HG02610 (cell line): ENCODE measurements around the gene OR4S1.
"Not testable (repeated sequence)": the region's sequence is repeated elsewhere in the genome, so short reads cannot be mapped to it uniquely, and the experiment has no call there.

Experiments used
- ATAC-seq: cut with Tn5 transposase; IDR thresholded peaks from one replicate; pipeline ENCODE4 v1.9.1; 2021; ENCODE audit warnings: mild to moderate bottlenecking, moderate library complexity; ENCODE audit not compliant: unreplicated experiment

OR4S1 gene, protein sequence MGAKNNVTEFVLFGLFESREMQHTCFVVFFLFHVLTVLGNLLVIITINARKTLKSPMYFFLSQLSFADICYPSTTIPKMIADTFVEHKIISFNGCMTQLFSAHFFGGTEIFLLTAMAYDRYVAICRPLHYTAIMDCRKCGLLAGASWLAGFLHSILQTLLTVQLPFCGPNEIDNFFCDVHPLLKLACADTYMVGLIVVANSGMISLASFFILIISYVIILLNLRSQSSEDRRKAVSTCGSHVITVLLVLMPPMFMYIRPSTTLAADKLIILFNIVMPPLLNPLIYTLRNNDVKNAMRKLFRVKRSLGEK

DNA sequence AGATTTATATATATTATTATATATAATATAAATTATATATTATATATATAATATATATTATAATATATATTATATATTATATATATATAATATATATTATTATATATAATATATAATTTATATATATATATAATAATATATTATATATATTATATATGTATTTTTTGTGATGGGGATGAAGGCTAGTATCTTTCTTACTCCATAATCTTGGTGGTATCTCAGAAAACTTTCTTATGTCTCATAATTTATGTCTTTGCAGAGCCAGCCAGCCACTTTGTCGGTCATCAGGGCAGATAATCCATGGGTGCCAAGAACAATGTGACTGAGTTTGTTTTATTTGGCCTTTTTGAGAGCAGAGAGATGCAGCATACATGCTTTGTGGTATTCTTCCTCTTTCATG, at the start of gene OR4S1:
OR4S1 (plus strand) TSS at position 301 of the 400 bp plus-strand sequence; CDS start at position 301, 0 bp downstream.
- ATAC-seq, result no peak

DNA sequence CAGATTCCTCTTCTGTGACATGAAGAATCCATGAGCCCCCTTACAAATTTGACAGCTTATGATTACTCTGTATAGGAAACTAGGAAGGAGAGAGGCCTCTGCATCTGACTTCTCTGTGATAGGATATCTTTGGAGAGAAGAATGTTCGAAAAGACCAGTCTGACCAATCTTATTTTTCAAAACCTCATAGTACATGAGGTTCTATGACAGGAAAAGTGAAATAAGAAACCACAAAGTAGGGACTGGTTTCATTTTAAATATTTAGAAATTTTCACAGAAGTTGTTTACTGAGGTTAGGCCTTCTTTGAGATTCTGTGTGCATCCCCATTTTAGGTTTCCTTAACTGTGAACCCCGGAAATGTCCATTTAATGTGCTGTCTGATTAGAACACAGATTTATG, 44.4 kb upstream of the OR4S1 start:
- ATAC-seq, result no peak

DNA sequence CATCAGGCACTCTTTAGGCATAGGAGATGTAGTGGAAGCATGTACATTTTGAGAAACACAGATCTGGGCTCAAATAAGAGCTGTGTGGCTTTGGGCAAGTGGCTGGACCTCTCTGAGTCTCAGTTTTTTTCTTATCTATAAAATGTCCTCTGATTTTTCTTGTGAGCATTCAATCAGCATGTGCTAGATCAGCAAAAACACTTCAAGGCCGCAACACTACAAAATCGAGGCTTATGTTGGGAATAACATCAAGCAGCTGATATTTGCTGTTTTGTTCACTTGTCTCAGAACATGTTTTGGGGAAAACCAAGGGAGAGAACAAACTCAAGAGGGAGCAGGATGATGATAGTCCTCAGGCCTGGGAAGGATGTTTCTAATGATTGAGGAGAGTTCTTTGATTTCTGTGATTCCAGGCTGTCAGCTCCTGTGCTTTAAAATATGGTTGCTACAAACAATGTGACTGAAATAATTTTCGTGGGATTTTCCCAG, 42.6 kb upstream of the OR4S1 start, which contains the start of gene OR4X1:
OR4X1 (plus strand) TSS at position 439 of the 489 bp plus-strand sequence; CDS start at position 439, 0 bp downstream.
- no peak for ATAC-seq

DNA sequence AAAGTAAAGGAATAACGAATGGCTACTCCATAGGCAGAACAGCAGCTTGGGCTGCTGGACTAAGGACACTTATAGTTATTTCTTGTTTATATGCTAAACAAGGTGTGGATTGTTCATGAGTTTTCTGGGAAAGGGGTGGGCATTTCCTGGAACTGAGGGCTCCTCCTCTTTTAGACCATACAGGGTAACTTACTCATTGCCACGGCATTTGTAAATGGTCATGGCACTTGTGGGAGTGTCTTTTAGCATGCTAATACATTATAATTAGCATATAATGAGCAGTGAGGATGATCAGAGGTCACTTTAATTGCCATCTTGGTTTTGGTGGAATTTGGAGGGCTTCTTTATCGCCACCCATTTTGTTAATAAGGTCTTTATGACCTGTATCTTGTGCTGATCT, 35.4 kb upstream of the OR4S1 start:
- ATAC-seq, result no peak

DNA sequence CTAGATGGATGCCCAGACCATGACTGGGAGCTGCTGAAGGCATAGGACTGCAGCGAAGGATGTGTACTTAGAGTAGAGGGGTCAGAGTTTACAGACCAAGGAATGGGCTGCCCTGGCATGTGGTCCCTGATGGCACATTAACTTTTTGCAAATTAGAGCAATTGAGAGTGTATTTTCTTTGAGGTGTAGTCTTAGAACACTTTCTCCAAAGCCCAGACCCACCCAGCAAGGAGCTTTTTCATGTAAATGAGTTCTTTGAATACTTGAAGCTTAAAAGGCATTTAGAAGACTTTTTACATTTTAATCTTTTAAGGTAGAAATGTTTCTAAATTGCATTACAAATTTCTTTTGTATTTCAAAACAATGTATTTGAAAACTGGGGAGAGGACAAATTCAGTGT, 33.4 kb upstream of the OR4S1 start:
- ATAC-seq, result no peak

DNA sequence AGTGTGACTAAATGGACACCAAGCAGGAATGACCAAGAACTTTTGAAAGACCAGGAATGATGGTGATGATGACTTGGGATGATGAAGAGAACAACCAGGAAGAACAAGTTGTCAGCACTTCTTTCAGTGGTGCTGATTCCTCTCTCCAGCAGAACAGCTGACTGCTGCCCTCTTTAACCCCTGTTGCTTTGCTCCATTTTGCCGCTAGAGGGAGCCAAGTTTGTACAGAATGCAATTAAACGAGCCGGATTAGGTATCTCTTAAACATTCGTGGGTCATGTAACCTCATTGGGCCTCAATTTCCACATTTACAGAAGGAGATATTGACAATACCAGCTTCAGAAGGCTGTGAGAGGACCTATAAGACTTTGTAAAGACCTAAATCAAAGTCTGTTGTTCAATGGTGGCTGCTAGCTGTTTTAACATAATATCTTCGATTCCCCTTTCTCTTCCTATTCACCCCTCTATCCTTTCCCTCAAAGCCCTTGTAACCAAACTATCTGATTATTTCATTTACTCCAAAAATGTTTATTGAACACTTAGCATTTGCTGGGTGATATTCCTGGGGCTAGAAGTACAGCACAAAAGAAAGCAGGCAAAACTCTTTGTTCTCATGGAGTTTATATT, 1.9 kb downstream of the OR4S1 start:
- peak; percentile 91 for ATAC-seq

DNA sequence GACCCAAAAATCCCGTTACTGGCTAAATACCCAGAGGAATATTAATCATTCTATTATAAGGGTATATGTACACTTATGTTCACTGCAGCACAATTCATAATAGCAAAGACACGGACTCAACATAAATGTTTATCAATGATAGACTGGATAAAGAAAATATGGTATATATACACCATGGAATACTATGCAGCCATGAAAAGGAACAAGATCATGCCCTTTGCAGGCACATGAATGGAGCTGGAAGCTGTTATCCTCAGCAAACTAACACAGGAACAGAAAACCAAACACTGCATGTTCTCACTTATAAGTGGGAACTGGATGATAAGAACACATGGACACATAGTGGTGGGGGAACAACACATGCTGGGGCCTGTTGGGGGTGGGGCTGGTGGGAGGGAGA, 7.6 kb downstream of the OR4S1 start:
- ATAC-seq, result not testable (repeated sequence)

DNA sequence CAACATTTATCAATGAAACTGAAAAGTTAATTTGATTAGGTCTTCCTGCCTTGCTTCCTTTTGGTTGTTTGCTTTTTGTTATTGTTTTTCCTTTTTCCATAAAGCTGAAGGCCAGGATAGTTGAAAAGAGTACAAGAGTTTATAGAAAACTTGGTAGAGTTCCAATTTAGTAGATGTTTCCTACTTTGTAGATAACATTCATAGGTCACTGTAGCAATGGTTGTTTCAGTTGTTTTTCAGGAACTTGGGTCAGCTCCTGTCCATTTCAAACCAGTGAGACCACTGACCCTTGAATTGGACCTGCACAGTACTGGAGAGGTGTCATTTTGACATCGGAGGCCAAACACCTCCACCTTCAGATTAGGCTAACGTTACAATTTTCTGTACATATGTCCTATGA, 13.8 kb downstream of the OR4S1 start:
- ATAC-seq, result not testable (repeated sequence)

DNA sequence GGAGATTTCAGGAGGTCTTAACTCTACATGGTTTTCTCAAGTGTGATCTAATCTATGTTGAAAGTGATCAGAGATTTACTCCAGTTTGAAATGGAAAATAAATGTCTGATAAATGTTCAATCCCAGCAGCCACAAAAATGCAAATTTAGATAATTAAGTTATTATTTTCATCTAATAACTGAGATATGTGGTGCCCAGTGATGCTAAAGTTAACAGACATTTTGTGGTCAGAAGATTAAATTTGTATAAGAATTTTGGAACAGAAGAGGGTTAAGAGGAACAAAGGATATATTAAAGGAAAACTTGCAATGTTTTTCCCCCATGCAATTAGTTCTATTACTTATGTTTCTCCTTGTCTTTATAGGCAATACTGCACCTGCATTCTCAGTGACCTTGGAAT, 18.6 kb downstream of the OR4S1 start, which contains the start of gene OR4C3:
OR4C3 (plus strand) TSS at position 301 of the 400 bp plus-strand sequence. CDS start 102 bp downstream, outside the sequence.
- ATAC-seq, result not testable (repeated sequence)

DNA sequence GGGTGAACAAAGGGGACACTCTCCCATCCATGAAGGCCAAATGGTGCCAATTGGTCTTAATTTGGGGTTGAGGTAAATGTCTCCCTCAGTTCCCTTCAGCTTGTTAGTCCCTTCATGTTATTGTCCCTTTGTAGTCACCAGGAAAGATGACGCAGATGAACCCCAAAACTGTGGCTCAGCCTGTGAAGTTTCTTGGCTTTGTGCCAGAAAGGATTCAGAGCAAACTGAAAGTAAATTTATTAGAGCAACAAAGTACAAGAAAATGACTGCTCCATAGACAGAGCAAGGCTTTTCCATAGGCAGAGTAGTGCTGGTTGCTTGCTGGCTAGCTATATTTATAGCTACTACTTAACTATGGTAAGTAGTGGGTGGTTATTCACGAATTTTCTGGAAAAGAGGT, 35.4 kb downstream of the OR4S1 start:
- no peak for ATAC-seq

DNA sequence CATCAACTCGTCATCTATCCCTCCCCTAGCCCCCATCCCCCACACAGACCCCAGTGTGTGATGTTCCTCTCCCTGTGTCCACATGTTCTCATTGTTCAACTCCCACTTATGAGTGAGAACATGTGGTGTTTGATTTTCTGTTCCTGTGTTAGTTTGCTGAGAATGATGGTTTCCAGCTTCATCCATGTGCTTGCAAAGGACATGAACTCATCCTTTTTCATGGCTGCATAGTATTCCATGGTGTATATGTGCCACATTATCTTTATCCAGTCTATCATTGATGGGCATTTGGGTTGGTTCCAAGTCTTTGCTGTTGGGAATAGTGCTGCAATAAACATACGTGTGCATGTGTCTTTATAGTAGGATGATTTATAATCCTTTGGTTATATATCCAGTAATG, 36.5 kb downstream of the OR4S1 start:
- ATAC-seq, result not testable (repeated sequence)

DNA sequence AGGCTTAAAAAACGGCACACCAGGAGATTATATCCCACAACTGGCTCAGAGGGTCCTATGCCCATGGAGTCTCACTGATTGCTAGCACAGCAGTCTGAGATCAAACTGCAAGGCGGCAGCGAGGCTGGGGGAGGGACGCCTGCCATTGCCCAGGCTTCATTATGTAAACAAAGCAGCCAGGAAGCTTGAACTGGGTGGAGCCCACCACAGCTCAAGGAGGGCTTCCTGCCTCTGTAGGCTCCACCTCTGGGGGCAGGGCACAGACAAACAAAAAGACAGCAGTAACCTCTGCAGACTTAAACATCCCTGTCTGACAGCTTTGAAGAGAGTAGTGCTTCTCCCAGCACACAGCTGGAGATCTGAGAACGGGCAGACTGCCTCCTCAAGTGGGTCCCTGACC, 40.3 kb downstream of the OR4S1 start:
- not testable (repeated sequence) for ATAC-seq

DNA sequence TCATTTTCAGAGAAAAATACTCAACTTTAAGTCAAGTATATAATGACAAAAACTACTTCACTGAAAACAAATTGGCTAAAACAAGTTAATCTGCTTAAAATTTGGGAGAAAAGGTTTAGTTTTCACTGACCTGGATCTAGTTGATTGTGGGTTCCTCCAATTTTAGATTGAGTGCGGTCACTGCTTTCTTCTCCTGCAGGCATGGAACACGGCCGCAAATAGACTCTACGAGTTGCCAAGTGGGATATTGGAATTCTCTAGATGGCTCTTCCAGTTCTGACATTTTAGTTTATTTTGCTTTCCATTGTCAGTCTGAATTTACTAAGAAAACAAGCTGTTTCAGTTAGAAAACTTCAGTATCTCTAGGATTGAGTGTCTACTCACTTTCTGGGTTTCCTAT, 48.0 kb downstream of the OR4S1 start:
- no peak for ATAC-seq

DNA sequence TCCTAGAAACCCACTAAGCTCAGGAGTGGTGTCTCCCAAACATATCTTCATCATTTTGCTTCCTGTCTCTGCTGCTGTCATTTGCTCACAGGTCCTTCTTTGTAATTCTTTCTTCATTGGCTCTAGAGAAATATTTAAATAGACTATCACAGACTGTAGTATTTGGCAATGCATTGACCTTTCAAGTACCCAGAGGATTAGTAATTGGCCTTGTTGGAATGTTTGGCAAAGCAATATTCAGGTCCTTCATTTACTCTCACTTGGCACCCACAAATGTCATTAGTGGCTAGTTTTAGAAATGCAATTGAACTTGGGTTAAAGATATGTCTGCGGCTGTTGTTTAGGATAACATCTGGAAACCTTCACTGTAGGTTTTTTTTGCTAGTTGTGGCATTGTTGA, 48.7 kb downstream of the OR4S1 start:
- no peak for ATAC-seq
